SW 1271 (cell line): ENCODE results near the gene PPP1R13L.

Experiments
- DNase-seq, 2 experiments: peaks; one replicate each; lab custom pipeline; 2025; lab: John Stamatoyannopoulos, UW

The PPP1R13L gene, protein sequence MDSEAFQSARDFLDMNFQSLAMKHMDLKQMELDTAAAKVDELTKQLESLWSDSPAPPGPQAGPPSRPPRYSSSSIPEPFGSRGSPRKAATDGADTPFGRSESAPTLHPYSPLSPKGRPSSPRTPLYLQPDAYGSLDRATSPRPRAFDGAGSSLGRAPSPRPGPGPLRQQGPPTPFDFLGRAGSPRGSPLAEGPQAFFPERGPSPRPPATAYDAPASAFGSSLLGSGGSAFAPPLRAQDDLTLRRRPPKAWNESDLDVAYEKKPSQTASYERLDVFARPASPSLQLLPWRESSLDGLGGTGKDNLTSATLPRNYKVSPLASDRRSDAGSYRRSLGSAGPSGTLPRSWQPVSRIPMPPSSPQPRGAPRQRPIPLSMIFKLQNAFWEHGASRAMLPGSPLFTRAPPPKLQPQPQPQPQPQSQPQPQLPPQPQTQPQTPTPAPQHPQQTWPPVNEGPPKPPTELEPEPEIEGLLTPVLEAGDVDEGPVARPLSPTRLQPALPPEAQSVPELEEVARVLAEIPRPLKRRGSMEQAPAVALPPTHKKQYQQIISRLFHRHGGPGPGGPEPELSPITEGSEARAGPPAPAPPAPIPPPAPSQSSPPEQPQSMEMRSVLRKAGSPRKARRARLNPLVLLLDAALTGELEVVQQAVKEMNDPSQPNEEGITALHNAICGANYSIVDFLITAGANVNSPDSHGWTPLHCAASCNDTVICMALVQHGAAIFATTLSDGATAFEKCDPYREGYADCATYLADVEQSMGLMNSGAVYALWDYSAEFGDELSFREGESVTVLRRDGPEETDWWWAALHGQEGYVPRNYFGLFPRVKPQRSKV

DNA sequence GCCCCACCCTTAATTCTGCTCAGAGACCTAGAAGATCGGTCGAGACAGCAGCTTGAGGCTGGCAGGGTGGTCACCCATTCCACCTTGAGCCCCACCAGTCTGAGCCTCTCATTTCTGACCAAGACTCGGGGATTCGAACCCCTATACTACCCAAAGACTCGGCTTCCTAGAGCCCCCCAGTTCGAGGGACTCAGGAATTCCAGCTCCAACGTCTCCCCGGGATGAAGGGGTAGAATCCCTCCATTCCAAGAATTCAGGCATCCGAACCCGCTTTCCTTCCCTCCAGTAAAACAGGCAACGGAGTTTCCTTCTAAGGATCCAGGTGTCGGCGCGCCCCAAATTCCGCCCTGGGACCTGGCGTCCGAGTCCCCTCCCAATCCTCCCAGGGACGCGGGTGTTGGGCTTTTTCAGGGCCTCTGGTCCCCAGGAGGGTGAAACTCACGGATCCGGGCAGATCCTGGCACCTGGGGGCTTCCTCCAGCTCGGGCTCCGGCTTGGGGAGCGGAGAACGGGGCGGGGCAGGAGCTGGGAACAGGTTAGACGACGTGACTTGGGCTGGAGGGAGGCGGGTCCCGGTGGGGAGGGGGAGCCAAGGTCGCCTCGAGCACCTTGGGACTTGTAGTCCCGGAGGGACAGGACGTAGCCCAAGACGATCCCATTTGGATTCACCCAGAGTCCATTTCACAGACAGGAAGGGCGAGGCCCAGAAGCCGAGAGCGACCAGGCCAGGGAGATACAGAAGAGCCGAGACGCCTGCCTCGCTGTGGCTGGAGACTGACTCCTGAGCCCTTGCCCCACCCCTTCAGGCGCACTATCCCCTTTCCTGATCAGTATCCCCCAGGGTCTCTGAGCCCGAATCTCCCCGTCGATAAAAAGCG is at the start of gene PPP1R13L:
PPP1R13L (minus strand) TSS at position 513 of the 878 bp plus-strand sequence. CDS start 6,751 bp downstream, outside the sequence.
- DNase-seq, result peak; percentile 79 to 82

DNA sequence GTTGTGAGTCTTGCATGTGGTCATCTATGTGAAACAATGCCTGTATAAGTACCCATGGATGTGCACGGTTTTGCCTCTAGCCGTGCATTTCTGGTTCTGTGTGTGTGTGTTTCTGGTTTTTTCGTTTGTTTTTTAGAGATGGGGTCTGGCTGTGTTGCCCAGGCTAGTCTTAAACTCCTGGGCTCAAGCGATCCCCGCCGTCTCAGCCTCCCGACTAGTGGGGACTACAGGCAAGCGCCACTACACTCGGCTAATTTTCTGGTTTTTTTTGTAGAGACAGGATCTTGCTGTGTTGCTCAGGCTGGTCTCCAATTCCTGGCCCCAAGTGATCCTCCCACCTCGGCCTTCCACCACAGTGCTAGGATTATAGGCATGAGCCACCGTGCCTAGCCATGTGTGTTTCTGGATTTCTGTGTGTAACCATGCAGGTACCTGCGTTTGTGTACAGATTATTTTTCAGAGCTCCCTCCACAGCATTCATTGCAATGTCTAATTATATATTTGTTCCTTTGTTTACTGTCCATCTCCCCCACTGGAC is 47.0 kb upstream of the PPP1R13L start:
- DNase-seq, result no peak

DNA sequence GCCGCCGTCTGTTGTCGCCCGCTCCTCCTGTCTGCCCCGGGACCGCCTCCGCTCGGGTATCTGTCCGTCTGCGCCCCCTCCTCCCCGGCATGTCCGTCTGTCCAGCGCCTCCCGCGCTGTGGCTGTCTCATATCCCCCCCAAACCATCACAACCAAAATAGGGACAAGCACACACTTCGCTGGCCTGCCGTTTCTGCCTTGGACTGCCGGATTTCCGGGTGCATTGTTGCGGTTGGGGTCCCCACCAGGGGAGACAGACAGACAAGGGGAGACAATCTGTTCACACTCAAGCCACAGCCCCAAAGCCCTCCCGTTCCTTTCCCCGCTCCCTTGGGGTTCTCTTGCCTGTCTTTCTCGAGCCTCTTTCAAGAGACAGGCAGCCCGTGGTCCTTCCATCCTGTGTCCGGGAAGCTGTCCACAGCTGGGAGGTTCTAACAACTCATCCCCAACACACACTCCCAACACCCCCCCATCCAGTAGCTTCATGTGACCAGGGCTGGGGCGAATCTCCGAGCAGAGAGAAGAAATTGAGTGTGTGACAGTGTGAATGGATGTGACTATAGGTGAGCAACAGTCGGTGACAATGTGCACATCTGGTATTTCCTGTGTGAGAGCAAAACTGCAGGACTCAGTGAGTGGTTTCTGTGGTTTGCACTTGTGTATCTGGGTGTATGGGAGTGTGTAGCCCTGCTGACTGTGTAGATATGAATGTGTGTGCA is 46.4 kb upstream of the PPP1R13L start:
- DNase-seq, result no peak

DNA sequence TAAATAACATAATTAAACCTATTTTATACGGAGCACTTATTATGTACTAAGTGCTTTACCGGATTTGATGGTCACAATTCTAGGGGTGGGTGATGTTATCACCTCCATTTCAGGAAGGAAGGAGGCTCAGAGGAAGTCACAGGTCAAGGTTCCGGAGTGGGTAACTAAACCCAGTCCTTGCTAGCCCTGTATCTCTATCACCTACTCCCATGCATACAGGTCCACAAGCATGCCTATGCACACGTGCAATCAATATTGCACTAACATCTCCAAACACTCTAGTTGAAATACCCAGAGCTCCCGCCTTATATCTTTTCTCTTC is 45.1 kb upstream of the PPP1R13L start:
- no peak for DNase-seq

DNA sequence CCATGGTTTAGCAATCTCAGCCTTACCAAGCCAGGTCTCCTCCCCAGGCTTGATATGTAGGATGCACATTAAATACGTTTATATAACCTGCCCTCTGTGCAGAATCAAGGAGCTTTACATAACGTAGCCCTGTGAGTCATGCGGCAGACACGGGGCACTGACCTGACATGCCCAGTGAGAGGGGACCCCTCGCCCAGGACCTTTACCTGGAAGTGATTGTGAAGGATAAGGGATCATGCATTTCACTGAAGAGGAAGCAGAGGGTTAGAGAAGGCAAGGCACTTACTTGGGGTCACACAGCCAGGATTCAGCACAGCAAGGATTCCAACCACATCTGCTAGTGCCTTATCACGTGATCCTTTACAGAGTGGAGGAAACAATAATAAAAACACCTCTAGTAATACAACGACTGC is 44.0 kb upstream of the PPP1R13L start:
- DNase-seq, result no peak

DNA sequence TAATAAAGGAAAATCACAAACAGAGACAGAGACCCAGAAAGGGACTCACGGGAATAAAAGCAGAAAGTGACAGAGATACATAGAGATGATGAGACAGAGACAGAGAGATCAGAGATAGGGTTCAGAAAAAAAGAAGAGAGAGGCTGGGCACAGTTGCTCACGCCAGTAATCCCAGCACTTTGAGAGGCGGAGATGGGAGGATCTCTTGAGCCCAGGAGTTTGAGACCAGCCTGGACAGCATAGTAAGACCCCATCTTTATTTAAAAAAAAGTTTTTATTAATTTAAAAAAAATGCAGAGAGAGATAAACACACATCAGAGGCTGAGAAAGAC is 43.5 kb upstream of the PPP1R13L start:
- DNase-seq, result no peak

DNA sequence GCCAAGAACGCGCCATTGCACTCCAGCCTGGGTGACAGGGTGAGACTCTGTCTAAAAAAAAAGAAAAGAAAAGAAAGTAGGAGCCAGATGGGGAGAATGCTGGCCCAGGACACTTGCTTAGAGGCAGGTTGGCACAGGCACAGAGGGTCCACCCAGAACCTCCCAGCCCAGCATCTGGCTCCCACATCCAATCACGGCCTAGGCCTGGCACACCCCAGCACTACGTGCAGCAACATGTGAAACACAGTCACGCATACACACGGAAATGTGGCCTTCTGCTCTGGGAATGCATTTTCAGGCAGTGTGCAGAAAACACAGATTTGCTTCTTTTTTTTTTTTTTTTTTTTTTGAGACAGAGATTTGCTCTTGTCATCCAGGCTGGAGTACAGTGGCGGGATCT is 42.1 kb upstream of the PPP1R13L start:
- DNase-seq, result no peak

DNA sequence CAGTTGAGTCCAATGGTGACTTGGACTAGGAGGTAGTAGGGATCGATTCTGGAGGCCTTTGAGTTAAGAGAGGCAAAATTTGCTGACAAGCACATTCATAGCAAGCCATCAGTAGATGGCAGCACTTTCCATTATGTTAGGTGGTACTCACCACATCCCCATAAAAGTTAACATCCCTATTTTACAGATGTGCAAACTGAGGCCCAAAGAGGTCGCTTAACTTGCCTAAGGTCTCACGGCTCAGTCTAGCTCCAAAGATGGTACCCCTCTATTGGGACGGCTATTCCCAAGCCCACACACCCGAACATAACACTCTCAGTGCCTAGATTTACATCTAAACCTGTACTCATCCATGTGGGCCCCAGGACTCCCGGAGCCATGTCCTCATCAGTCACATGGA is 41.4 kb upstream of the PPP1R13L start:
- peak in 1 of 2 experiments; percentile 36 for DNase-seq

DNA sequence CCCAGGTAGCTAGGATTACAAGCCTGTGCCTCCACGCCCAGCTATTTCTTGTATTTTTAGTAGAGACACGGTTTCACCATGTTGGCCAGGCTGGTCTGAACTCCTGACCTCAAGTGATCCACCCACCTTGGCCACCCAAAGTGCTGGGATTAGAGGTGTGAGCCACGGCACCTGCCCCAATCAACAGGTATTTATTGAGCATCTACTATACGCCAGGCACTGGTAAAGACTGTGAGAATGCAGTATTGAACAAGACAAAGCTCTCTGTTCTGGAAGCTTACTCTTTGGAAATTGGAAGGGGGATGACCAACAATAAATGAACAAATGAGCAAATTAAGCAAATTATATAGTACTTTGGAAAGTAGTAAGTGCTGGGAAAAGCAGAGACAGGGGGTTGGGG is 40.3 kb upstream of the PPP1R13L start:
- DNase-seq, result no peak

DNA sequence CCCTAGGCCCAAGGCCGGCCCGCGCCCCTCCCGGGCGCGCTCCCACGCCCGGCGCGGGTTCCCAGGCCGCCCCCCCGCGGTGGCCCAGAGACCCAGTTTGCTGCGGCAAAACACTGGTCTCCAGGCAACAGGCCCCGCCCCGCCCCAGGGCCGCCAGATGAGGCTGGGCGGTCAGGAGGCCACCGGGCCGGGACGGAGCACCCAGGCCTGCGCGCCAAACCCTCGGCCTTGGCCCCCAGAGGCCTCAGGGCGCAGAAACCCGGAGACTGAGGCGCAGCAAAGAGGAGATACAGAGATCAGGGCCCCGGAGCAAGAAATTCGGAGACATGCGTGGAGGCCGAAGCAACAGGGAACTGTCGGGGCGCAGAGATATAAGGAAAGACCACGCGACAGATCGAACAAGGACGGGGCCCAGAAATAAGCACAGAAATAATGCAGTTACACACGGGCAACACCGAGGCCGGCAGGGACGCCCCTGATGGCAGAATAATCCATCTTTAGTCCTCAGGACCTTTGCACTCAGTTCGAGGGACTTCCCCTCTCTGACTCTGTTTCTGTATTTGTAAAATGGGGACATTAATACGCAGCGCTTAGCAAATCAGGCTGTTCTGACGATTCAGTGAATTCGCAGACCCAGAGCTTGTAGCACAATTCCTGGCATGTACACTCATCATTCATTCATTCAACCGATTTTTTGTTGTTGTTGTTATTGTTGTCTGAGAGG is 39.6 kb upstream of the PPP1R13L start:
- DNase-seq, result peak in 1 of 2 experiments; percentile 41

DNA sequence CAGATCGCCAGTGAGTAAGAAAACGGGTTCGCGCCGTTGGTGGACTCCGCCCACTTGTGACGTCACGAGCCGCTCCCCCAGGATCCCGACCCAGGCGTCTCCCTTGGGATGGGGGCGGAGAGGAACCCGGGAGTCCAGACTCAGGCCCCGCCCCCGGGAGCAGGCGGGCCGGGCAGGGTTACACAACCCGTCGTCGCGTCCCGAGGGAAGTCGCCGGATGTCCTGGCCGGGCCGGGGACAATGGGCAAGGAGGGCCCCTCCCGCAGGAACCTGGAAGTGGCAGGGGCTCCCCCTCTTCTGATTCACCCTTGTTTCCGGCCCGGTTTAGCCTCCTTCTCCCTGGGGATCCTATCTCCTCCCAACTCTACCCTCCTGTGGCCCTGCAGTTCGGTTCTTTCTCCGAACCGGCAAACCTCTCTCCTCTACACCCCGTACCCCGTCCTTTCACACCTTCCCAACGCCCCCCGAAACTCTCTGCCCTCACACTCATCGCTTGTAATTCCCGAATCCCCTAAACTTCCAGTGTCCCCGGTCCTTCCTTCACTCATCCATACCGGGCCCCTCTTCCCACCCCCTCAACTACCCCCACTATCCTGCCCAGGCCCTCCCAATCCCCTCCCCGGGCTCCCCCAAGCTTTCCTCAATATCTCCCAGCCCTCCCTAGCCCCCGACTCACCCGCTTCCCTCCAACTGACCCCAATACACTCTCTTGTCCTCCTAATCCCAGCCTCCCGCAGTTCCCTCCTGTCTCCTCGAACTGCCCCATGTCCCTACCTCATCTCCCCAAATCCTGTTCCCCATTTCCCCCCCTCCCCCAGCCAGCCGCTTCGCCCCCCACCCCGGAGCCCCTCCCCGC is 38.8 kb upstream of the PPP1R13L start:
- peak; percentile 79 to 85 for DNase-seq

DNA sequence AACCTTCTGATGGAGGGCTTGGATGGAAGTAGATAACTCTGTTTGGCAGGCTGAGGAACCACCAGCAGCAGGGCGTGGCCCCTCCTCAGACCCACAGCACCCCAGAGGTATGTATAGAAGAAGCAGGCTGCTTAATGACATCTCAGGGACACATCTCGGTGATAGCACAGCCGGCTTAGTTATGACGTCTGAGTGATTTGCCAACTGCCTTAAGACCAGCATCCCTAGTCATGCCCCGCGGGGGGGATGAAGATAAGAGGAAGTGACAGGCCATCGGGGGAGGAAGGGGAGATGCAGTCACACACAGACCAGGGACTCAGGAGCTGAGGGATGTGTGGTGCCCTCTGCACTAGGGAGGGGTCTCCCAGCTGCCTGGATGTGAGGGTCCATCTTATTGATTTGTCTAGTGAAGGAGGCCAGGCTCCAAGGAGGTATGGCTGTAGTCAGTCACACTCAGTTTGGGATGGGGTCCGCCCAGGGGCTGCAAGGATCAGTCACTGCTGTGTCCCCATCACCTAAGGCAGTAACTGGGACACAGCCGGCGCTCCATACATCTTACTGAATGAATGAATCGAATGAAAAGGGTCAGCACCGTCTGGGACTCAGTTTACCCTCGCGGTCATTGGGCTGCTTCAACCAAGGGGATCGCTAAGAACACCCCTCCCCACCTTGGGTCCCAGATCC is 38.1 kb upstream of the PPP1R13L start:
- peak in 1 of 2 experiments; percentile 26 for DNase-seq

DNA sequence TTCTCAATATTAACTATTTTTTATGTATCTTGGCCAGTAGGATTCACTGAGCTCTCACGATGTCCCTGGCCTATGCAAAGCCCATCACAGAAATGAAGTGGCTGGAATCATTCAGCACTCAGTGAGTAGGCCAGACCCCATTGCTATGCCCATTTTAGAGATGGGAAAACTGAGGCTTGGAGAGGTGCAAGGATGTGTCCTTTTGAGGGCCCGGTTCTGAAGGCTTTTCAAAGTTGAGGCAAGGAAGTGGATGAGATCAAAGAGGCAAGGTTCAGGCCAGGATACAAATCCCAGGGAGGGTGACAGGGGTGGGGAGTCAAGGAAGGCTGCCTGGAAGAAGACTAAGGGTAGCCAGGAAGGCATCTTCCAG is 37.5 kb upstream of the PPP1R13L start:
- DNase-seq, result no peak

DNA sequence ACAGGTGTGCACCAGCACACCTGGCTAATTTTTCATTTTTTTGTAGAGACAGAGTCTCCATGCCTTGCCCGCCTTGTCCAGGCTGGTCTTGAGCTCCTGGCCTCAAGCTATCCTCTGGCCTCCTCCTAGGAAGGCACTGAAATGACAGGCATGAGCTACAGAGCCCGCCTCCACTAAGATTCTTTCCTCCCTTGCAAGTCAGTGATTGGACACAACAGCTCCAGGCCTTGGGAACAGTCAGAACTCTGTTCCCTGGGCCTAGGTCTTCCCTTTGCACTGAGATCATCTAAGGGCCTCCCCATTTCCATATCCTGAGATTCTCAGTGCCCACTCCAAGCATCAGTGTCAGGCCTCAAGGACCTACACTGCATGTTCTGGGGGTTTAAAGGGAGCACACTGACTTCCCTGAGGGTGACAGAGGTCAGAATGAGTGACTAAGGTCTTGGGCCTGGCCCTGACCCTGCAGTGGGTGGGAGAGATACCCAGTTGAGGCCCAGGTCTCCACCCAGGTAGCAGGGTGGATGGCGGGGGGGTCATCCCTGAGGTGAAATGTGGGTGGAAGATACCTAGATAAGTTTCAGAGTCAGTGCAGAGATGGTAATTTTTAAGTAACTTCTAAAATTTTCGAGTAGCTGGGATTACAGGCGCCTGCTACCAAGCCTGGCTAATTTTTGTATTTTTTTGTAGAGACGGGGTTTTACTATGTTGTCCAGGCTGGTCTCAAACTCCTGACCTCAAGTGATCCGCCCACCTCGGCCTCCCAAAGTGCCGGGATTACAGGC is 36.2 kb upstream of the PPP1R13L start:
- peak in 1 of 2 experiments; percentile 22 for DNase-seq

DNA sequence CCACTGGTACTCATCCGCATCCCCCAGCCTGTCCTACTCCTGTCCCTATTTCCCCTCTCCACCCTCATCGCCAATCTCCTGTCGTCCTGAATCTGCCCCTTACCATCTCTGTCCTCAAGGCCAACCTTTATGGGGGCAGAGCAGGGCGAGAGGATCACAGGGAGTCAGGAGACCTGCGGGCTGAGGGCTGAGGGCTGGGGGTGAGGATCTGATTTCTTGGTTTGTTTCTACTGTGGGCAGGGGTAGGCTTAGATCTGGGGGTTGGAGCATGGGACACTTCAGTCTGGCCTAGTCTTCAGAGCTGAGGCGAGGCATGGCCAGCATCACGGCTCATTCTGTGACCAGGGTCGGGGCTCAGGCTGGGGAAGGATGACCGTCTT is 35.4 kb upstream of the PPP1R13L start:
- no peak for DNase-seq

DNA sequence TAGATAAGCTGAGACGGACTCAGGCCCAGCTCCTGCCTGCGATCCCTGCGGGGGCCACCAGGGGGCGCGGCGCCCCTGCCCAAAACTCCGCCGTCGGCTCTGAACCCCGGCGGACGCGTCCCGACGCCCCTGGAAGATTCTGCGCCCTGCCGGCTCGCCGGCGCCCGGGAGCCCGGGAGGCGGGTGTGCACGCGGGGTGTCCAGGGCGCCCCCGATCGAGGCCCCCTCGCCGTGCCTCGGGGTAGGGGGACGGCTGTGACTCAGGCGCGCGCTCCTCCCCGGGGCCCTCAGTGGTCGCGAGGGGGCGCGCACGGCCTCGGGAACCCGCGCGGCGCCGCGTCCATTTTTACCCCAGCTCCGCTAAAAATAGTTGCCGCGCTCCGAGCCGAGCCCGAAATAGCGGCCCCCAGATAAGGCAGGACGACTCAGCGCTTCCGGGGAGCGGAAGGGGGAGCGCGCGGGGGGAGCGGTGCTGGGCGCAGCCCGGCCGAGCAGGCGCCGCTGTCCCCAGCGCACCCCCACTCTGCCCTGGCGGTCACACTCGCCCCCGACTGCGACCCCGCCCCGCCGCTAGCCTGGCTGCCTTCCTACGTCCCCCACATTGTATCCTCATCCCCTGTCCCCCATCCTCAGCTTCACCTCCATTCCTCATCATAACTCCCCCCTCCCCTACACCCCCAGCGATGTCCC is 34.8 kb upstream of the PPP1R13L start:
- peak; percentile 41 to 59 for DNase-seq

DNA sequence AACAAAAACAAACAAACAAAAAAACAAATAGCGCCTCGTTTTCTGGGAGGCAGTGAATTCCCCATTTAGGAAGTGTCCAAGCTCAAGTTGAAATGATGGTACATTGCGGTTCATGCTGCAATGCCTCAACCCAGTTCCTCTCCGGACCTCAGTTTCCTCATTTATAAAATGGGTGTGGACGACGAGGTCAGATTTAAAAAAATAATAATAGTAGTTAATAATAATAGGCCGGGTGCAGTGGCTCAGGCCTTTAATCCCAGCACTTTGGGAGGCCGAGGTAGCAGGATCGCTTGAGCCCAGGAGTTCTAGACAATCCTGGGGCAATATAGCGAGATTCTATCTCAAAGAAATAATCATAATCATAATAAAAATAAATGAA is 34.3 kb upstream of the PPP1R13L start:
- DNase-seq, result no peak

DNA sequence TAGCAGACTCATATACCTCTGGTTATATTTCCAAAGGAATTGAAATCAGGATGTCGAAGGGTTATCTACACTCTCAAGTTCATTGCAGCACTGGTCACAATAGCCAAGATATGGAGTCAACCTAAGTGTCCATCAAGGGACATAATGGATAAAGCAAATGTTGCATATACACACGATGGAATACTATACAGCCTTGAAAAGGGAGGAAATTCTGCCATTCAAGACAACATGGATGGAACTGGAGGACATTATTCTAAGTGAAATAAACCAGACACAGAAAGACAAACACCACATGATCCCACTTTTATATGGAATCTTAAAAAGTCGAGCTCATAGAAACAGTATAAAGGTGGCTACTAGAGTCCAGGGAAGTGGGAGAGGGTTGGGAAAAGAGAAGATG is 32.5 kb upstream of the PPP1R13L start:
- DNase-seq, result no peak
